ENCODE data around the gene TMEM106C. TPM values are rescaled to one million over a fixed set of nuclear protein-coding genes. Genes with fewer than 3 reads are reported as not detected.
A peak's percentile ranks its signal among the peaks of the same experiment; 100 is the strongest.

Gene TMEM106C
- polyA plus RNA-seq, 1 donor from 2014 or later, result 290 TPM

DNA sequence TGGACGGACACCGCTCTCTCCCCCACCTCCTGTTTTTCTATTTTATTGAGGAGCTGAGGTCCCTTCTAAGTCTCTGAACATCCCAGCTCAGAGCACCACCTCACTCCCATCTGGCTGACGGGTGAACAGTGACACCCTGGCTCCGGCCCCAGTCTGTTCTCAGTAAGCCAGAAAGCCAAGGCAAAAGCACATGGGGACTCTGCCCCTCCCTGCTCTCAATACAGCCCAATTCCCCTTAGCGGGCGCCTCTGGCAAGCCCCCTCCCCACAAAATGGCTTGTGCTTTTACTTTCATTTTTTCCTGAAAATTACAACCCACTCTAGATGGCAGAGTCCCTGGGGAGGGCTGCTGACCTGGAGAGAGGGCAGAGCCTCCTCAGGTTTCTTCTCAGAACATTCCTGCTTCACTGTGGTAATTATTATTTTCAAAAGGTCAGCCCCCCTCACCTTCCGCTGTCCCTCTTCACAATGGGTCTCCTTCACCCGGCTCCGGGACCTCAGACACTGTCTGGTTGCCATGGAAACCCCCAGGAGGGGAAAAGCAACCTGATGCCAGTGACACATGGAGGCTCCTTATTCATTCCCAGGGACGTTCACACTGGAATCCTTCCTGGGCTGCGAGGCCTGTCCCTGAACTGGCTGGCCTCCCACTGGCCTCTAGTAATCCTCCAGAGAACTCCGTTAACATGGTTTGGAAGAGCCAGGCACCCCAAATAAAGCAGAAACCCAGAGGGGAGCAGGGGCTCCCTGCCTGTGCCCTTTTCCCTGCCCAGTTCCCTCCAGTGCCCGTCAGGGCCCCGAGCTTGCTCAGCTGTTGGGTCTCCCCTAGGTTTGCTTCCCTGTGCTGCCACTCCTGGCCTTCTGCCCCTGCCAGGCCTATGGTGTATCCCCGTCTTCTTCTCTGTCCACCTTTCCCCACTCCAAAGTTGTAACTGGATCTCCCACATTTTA lies 25.0 kb downstream of the TMEM106C start:
- Histone ChIP-seq H3K9me3 (ENCODE audit: low read length) (no peaks in the 10 kb centered on the region), H4K20me1 (ENCODE audit: insufficient read depth) (no peaks in the 10 kb centered on the region), H3K9me2 (ENCODE audit: insufficient read depth, low read length) (no peaks in the 10 kb centered on the region), H3K4me3 (ENCODE audit: low read length) (peak overlapping the region; percentile 54), H3K27me3 (ENCODE audit: insufficient read depth, low read depth, low read length) (no peaks in the 10 kb centered on the region), H3K36me3 (ENCODE audit: insufficient read depth, low read length) (no peaks in the 10 kb centered on the region), H3F3A (ENCODE audit: insufficient read depth, low read length, poor library complexity, severe bottlenecking) (no peaks in the 10 kb centered on the region), H3K9ac (ENCODE audit: low read length) (peak overlapping the region; percentile 27), H3K27ac (ENCODE audit: low read length) (peak overlapping the region; percentile 56), H3K79me2 (replicated peaks; ENCODE audit: insufficient read depth, low read length) (no peaks in the 10 kb centered on the region), H2AFZ (ENCODE audit: low read depth, low read length) (no peak overlapping the region), H3K4me2 (ENCODE audit: low read length) (peak overlapping the region; percentile 73)
- peak; percentile 52 for TF ChIP-seq MXI1 (conservative IDR thresholded peaks at IDR 0.05; ENCODE audit: poor library complexity, severe bottlenecking)
- TF ChIP-seq RAD21 (conservative IDR thresholded peaks at IDR 0.05), result no peak
- TF ChIP-seq, protein P1, sequence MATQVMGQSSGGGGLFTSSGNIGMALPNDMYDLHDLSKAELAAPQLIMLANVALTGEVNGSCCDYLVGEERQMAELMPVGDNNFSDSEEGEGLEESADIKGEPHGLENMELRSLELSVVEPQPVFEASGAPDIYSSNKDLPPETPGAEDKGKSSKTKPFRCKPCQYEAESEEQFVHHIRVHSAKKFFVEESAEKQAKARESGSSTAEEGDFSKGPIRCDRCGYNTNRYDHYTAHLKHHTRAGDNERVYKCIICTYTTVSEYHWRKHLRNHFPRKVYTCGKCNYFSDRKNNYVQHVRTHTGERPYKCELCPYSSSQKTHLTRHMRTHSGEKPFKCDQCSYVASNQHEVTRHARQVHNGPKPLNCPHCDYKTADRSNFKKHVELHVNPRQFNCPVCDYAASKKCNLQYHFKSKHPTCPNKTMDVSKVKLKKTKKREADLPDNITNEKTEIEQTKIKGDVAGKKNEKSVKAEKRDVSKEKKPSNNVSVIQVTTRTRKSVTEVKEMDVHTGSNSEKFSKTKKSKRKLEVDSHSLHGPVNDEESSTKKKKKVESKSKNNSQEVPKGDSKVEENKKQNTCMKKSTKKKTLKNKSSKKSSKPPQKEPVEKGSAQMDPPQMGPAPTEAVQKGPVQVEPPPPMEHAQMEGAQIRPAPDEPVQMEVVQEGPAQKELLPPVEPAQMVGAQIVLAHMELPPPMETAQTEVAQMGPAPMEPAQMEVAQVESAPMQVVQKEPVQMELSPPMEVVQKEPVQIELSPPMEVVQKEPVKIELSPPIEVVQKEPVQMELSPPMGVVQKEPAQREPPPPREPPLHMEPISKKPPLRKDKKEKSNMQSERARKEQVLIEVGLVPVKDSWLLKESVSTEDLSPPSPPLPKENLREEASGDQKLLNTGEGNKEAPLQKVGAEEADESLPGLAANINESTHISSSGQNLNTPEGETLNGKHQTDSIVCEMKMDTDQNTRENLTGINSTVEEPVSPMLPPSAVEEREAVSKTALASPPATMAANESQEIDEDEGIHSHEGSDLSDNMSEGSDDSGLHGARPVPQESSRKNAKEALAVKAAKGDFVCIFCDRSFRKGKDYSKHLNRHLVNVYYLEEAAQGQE (IDR thresholded peaks at IDR 0.05; ENCODE audit: borderline replicate concordance), result peak; percentile 22
- no peak for TF ChIP-seq SMC3 (conservative IDR thresholded peaks at IDR 0.05; ENCODE audit: poor library complexity)
- TF ChIP-seq TAF1 (IDR thresholded peaks at IDR 0.05; ENCODE audit: low read depth), result no peak
- no peak for TF ChIP-seq EP300 (conservative IDR thresholded peaks at IDR 0.05; ENCODE audit: poor library complexity, severe bottlenecking)
- TF ChIP-seq POLR2AphosphoS5 (IDR thresholded peaks at IDR 0.05), result no peak
- no peak for TF ChIP-seq EZH2 (IDR thresholded peaks at IDR 0.05; ENCODE audit: borderline replicate concordance, insufficient read depth, low read length, poor library complexity, severe bottlenecking)
- TF ChIP-seq, protein P2, sequence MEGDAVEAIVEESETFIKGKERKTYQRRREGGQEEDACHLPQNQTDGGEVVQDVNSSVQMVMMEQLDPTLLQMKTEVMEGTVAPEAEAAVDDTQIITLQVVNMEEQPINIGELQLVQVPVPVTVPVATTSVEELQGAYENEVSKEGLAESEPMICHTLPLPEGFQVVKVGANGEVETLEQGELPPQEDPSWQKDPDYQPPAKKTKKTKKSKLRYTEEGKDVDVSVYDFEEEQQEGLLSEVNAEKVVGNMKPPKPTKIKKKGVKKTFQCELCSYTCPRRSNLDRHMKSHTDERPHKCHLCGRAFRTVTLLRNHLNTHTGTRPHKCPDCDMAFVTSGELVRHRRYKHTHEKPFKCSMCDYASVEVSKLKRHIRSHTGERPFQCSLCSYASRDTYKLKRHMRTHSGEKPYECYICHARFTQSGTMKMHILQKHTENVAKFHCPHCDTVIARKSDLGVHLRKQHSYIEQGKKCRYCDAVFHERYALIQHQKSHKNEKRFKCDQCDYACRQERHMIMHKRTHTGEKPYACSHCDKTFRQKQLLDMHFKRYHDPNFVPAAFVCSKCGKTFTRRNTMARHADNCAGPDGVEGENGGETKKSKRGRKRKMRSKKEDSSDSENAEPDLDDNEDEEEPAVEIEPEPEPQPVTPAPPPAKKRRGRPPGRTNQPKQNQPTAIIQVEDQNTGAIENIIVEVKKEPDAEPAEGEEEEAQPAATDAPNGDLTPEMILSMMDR (IDR thresholded peaks at IDR 0.05; ENCODE audit: poor library complexity, severe bottlenecking), result no peak

DNA sequence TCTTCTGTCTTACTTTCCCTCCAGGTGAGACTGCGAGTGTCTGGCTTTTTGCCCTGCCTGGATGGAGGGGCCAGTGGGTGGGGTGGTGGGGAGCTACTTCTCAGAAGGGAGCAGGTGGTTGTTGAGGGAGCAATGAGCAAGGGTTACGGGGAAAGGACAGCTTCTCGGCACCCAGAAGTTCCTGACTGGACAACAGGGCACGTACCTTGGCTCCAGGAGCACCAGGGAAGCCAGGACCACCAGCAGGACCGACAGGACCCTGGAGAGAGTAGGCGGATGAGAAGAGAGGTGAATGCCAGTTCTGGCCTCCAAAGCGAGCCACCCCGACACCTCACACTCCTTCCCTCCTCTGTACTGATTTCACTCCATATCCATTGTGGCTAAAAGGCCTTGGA lies 25.6 kb downstream of the TMEM106C start:
- no peaks in the 10 kb centered on the region for H3K9me3 ChIP-seq (ENCODE audit: low read length)
- no peaks in the 10 kb centered on the region for H3K36me3 ChIP-seq (ENCODE audit: insufficient read depth, low read length)
- H3K27me3 ChIP-seq (ENCODE audit: insufficient read depth, low read depth, low read length), result no peaks in the 10 kb centered on the region
- H3F3A ChIP-seq (ENCODE audit: insufficient read depth, low read length, poor library complexity, severe bottlenecking), result no peaks in the 10 kb centered on the region
- no peaks in the 10 kb centered on the region for H4K20me1 ChIP-seq (ENCODE audit: insufficient read depth)
- no peak overlapping the region for H3K4me2 ChIP-seq (ENCODE audit: low read length)
- TF ChIP-seq EP300 (conservative IDR thresholded peaks at IDR 0.05; ENCODE audit: poor library complexity, severe bottlenecking) (no peak), TAF1 (IDR thresholded peaks at IDR 0.05; ENCODE audit: low read depth) (no peak), RAD21 (conservative IDR thresholded peaks at IDR 0.05) (no peak), POLR2AphosphoS5 (IDR thresholded peaks at IDR 0.05) (no peak), SMC3 (conservative IDR thresholded peaks at IDR 0.05; ENCODE audit: poor library complexity) (no peak), MXI1 (conservative IDR thresholded peaks at IDR 0.05; ENCODE audit: poor library complexity, severe bottlenecking) (no peak), EZH2 (IDR thresholded peaks at IDR 0.05; ENCODE audit: borderline replicate concordance, insufficient read depth, low read length, poor library complexity, severe bottlenecking) (no peak)
- TF ChIP-seq, protein P1 (IDR thresholded peaks at IDR 0.05; ENCODE audit: borderline replicate concordance), result no peak
- H3K9ac ChIP-seq (ENCODE audit: low read length), result peak overlapping the region; percentile 27
- H3K9me2 ChIP-seq (ENCODE audit: insufficient read depth, low read length), result no peaks in the 10 kb centered on the region
- no peak overlapping the region for H3K27ac ChIP-seq (ENCODE audit: low read length)
- no peaks in the 10 kb centered on the region for H3K79me2 ChIP-seq (replicated peaks; ENCODE audit: insufficient read depth, low read length)
- H2AFZ ChIP-seq (ENCODE audit: low read depth, low read length), result no peak overlapping the region
- H3K4me3 ChIP-seq (ENCODE audit: low read length), result peak overlapping the region; percentile 54
